Esophagus squamous epithelium (tissue), 5 donors: Measurements from ENCODE around the gene SKAP1. TPM values are rescaled to one million over a fixed set of nuclear protein-coding genes. Genes with fewer than 3 reads are reported as not detected.
"Not testable (repeated sequence)": the region's sequence is repeated elsewhere in the genome, so short reads cannot be mapped to it uniquely, and the experiment has no call there.

Source experiments
- DNase-seq: peaks from one replicate; lab custom pipeline; 2025; lab: John Stamatoyannopoulos, UW
- H3K27ac ChIP-seq, 4 donors: fragments of 200-600 bp; sonication (generic); one replicate each; pipeline ENCODE4 v1.5.1; 2016 to 2019; ENCODE audit warnings: mild to moderate bottlenecking in 1 of 4
- H3K27me3 ChIP-seq, 4 donors: fragments of 200-600 bp; sonication (generic); 1 replicate in 3 of 4; 2 replicates in 1 of 4; pipeline versions ENCODE4 v1.5.1 to v1.6.0; 2017 to 2021; ENCODE audit warnings: antibody characterized with exemption in 1 of 4
- H3K36me3 ChIP-seq, 3 donors: fragments of 200-600 bp; sonication (generic); one replicate each; pipeline ENCODE4 v1.5.1; 2016 to 2019
- H3K4me1 ChIP-seq, 3 donors: fragments of 200-600 bp; sonication (generic); one replicate each; pipeline ENCODE4 v1.5.1; 2017 to 2019
- H3K4me3 ChIP-seq, 4 donors: fragments of 200-600 bp; sonication (generic); 1 replicate in 3 of 4; 2 replicates in 1 of 4; pipeline ENCODE4 v1.5.1; 2016 to 2019; ENCODE audit warnings: mild to moderate bottlenecking in 2 of 4, moderate library complexity in 1 of 4
- H3K9me3 ChIP-seq, 3 donors: fragments of 200-600 bp; sonication (generic); one replicate each; pipeline ENCODE4 v1.5.1; 2016 to 2019
- POLR2A ChIP-seq, 4 donors: fragments of 450-650 bp; IDR thresholded peaks; one replicate each; pipeline ENCODE4 v1.6.1; 2017; ENCODE audit warnings: antibody characterized with exemption in 4 of 4, mild to moderate bottlenecking in 4 of 4, moderate library complexity in 3 of 4
- WGBS, 2 donors: methylation state at CpG; one replicate each; pipeline ENCODE4 v1.1.5; 2018; 5-methylcytosine and 5-hydroxymethylcytosine counted together
- intact Hi-C: fragments of 100-400 bp; cut with DNase I; formaldehyde crosslinking; loops from one replicate; pipeline ENCODE4 v1.15.0; 2022
- total RNA-seq, 4 donors: library from RNA; depleted of rRNA; stranded (reverse); fragments of >200 nt; gene quantifications; one replicate each; pipeline ENCODE4 v1.1.0, GENCODE V29; 2016
- TF ChIP-seq, protein P1 (sequence below), 6 experiments: fragments of 450-650 bp in 4 of 6; fragments of 200-600 bp in 2 of 6; sonication (generic) in 2 of 6; IDR thresholded peaks; one replicate each; pipeline ENCODE4 v1.5.1; 2016 to 2019; ENCODE audit warnings: antibody characterized with exemption in 6 of 6, mild to moderate bottlenecking in 4 of 6, moderate library complexity in 4 of 6
- donor health status: DM: yes; HTN: yes; CAD: no.

Gene SKAP1
- total RNA-seq, 4 donors from 2014 or later, result 0.83 to 5.1 (median 3.4) TPM; not detected in 1

DNA sequence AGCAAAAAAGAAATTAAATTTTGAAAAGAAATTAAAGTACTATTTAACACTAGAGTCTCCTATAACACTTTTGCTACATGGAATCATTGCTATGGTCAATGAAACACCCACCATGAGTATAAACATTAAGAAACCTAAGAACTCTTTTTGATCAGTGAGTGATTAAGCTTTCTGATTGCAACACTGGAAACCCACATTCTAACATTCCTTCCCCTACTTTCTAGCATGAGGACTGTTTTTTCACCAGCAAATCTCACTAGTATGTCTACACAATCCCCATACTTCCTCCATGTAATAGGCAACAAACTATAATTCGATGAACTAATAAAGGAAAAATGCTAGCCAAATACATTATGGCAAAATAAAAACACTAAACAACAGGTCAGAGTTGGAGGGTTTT, 54.7 kb downstream of the SKAP1 start:
- Histone ChIP-seq H3K27me3 (peaks cover 0 to 83% (median 0%) of the 10 kb centered on the region in 4 donors), H3K4me1 (no peaks in the 10 kb centered on the region), H3K4me3 (no peak overlapping the region), H3K27ac (no peak overlapping the region), H3K9me3 (no peaks in the 10 kb centered on the region), H3K36me3 (no peaks in the 10 kb centered on the region)
- TF ChIP-seq, protein P1, sequence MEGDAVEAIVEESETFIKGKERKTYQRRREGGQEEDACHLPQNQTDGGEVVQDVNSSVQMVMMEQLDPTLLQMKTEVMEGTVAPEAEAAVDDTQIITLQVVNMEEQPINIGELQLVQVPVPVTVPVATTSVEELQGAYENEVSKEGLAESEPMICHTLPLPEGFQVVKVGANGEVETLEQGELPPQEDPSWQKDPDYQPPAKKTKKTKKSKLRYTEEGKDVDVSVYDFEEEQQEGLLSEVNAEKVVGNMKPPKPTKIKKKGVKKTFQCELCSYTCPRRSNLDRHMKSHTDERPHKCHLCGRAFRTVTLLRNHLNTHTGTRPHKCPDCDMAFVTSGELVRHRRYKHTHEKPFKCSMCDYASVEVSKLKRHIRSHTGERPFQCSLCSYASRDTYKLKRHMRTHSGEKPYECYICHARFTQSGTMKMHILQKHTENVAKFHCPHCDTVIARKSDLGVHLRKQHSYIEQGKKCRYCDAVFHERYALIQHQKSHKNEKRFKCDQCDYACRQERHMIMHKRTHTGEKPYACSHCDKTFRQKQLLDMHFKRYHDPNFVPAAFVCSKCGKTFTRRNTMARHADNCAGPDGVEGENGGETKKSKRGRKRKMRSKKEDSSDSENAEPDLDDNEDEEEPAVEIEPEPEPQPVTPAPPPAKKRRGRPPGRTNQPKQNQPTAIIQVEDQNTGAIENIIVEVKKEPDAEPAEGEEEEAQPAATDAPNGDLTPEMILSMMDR (IDR thresholded peaks at IDR 0.05), result no peak
- no peak for TF ChIP-seq POLR2A (IDR thresholded peaks at IDR 0.05)
- 45 to 60% methylated on average over 1 of the region's 1 CpG for WGBS, 2 donors
- no peak for DNase-seq
- intact Hi-C loops, result loop anchor here (10.0 kb wide), 1 partner anchor 99 kb away; no protein-coding TSS in a partner anchor

DNA sequence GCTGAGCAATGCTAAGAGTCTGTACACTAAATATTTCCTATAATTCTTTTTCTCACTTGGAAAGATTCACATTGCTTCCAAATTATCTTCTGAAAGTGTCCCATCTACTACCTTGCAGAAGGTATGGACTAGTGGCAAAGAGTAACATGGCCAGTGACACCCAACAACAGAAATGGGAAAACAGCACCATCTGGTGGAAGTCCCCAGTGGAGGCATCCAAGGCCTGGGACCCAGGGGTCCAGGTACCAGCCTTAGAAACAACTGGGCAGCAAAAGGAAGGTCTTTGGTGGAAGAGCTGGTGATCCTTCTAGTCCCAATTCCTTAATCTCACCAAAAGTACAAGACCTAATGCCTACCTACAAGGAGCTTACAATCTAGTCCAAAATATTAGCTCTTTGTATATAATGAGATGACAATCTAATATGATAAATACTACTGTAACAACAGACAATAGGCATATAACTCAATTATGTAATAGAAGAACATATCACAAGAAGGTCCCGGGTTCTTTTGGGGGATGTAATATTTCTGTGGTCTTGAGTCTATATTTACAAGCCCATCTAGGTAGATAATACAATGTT, 55.3 kb downstream of the SKAP1 start:
- Histone ChIP-seq H3K9me3 (no peaks in the 10 kb centered on the region), H3K4me1 (no peaks in the 10 kb centered on the region), H3K27ac (no peak overlapping the region), H3K36me3 (no peaks in the 10 kb centered on the region), H3K4me3 (no peak overlapping the region), H3K27me3 (peaks cover 0 to 81% (median 0%) of the 10 kb centered on the region in 4 donors)
- 67 to 83% methylated on average over 1 of the region's 1 CpG for WGBS, 2 donors
- intact Hi-C loops, result loop anchor here (10.0 kb wide), 1 partner anchor 100 kb away; no protein-coding TSS in a partner anchor
- DNase-seq, result no peak
- no peak for TF ChIP-seq POLR2A (IDR thresholded peaks at IDR 0.05)
- TF ChIP-seq, protein P1 (IDR thresholded peaks at IDR 0.05), result peak; percentile 10 to 68 (median 49)

DNA sequence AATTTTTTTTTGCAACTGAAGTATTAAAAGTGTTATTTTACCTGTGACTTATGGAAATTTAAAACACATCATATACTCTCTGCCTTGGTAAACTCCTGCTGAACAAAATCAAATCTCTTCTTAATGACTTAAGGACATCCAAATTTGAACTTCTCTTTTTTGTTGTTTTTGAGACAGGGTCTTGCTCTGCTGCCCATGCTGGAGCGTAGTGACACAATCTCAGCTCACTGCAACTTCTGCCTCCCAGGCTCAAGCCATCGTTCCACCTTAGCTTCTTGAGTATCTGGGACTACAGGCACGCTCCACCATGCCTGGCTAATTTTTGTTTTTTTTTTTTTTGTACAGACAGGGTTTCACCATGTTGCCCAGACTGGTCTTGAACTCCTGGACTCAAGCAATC, 56.1 kb downstream of the SKAP1 start:
- peaks cover 0 to 88% (median 0%) of the 10 kb centered on the region in 4 donors for H3K27me3 ChIP-seq
- no peaks in the 10 kb centered on the region for H3K4me1 ChIP-seq
- DNase-seq, result no peak
- H3K27ac ChIP-seq, result no peak overlapping the region
- WGBS, 2 donors, result 79 to 89% methylated on average over 3 of the region's 3 CpGs
- H3K9me3 ChIP-seq, result no peaks in the 10 kb centered on the region
- no peak overlapping the region for H3K4me3 ChIP-seq
- no peaks in the 10 kb centered on the region for H3K36me3 ChIP-seq
- TF ChIP-seq, protein P1 (IDR thresholded peaks at IDR 0.05), result no peak
- no peak for TF ChIP-seq POLR2A (IDR thresholded peaks at IDR 0.05)
- intact Hi-C loops, result loop anchor here (10.0 kb wide), 1 partner anchor 101 kb away; no protein-coding TSS in a partner anchor

DNA sequence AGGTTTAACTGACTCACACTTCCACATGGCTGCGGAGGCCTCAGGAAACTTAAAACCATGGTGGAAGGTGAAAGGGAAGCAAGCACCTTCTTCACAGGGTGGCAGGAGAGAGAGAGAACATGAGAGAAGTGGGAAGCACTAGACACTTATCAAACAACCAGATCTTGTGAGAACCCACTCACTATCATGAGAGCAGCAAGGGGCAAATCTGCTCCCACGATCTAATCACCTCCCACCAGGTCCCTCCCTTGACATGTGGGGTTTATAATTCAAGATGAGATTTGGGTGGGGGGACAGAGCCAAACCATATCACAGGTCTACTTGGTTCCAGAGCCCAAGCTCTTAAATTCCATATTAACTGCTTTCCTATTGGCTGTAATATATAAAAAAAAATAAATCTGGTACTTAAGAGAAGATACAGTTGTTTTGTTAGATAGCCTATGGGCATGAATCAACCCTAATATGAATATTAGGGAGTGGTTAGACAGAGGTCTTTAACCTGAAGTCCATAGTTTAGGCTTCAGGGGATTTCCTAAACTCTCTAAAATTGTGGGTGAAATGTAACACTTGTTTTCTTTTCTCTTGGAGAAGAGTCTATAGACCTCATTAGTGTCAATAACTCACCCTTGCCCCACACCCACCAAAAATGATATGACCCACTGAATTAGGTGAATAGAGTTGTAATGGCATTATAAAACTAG, 56.7 kb downstream of the SKAP1 start:
- Histone ChIP-seq H3K4me1 (no peaks in the 10 kb centered on the region), H3K27me3 (peaks cover 0 to 88% (median 0%) of the 10 kb centered on the region in 4 donors), H3K4me3 (no peak overlapping the region), H3K36me3 (no peaks in the 10 kb centered on the region), H3K27ac (no peak overlapping the region), H3K9me3 (no peaks in the 10 kb centered on the region)
- 60 to 63% methylated on average over 2 of the region's 2 CpGs for WGBS, 2 donors
- TF ChIP-seq, protein P1 (IDR thresholded peaks at IDR 0.05), result no peak
- intact Hi-C loops, result loop anchor here (10.0 kb wide), 1 partner anchor 102 kb away; no protein-coding TSS in a partner anchor
- no peak for DNase-seq

DNA sequence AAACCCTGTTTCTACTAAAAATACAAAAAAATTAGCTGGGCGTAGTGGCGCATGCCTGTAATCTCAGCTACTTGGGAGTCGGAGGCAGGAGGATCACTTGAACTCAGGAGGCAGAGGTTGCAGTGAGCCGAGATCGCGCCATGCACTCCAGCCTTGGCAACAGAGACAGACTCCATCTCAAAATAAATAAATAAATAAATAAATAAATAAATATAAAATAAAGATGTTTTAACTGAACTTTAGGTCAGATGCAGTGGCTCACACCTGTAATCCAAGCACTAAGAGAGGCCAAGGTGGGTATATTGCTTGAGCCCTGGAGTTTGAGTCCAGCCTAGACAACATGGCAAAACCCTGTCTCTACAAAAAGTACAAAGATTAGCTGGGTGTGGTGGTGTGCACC, 61.0 kb downstream of the SKAP1 start:
- intact Hi-C loops, result not testable (repeated sequence)

More for the DNA sequence above, 61.0 kb downstream of the SKAP1 start:
- H3K27ac ChIP-seq, DNase-seq, H3K4me3 ChIP-seq, H3K36me3 ChIP-seq, H3K4me1 ChIP-seq, H3K9me3 ChIP-seq: not testable (repeated sequence)
- peaks cover 0 to 91% (median 0%) of the 10 kb centered on the region in 4 donors for H3K27me3 ChIP-seq
- WGBS, 2 donors, result 95 to 96% methylated on average over 6 of the region's 6 CpGs
